ENCODE results near the gene EXOC2.

EXOC2 gene

DNA sequence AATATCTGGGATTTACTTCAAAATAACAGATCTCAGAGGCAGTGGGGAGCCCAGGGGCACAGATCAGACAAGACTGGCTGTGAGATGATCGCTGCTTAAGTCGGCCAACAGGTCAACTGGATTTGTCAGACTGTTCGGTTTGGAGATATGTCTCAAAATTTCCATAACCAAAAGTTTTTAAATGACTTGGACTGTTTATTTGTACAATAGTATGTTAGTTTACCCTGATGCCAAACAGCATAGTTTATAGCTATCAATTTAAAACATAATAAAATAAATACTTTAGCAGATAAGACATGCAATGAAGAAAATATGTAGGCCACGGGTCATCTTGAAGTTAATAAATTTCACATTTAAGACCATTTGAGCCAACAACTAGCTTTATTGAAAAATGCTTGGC lies 174.7 kb downstream of the EXOC2 start:
- no peak for DNase-seq (ENCODE audit: low read depth)

DNA sequence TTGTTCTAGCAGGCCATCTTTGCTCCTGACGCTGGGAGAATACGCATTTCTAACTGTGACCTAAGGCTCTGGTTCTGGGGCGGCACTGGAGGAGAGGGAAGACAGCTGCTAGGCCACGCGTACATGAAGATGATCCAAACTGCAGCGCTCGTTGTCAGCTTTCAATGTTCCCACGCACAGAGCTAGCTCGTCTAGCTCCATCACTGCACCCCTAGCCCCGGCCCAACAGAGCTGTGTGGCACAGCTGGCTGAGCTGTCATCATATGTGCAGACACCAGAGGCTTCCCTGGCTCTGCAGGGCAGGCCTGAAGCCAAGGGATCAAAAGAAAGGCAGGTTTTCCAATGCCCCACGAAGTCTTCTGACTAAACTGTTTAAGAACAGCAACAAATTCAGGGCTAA lies 176.7 kb downstream of the EXOC2 start:
- DNase-seq (ENCODE audit: low read depth), result no peak

- no peak for DNase-seq (ENCODE audit: low read depth)
Observed at GRCh38 chr6:515267-515666, 177.7 kb downstream of the EXOC2 start.

DNA sequence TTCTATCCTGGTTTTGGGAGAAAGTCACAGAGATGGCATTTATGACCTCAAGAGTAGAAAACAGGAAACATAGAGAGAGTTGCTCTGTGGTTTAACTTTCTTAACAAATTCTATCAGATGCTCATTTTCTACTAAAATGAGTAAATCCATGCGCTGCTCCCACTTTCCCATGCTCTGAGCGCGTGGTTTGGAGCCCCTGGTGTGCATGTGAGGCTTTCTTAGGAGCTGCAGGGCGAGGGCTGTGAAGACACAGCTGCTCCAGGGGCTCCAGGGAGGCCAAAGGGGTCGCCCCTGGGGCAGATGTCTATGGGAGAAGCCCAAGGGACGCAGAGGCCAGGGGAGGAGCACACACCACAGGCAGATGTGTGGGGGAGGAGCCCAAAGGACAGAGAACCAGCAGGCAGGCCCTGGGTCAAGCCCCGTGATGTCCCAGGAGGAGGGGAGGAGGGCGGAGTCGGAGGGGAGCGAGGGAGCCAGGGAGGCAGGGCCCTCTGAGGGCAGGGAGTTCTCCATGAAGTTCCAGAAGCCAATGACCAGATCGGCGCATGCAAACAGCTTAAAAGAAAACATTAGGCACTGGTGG lies 178.5 kb downstream of the EXOC2 start:
- DNase-seq (ENCODE audit: low read depth), result no peak

DNA sequence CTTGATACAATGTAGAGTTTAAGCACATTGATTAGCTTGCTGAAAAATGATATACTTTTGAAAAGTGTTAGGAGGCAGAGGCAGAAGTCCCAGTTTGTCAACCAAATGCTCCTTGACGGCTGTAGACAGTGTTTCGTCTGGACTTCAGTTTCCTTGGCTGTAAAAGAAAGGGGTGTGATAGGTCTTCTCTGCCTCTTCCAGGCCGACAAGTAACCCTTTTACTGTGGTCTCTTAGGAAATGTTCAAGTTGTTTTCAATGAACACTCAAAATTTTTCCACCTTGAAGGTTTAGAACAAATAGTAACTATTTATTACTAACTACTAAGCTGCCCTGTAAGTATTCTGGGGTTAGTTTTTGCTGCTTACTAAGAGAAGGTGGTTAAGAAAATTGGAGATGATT lies 179.0 kb downstream of the EXOC2 start:
- DNase-seq (ENCODE audit: low read depth), result no peak

DNA sequence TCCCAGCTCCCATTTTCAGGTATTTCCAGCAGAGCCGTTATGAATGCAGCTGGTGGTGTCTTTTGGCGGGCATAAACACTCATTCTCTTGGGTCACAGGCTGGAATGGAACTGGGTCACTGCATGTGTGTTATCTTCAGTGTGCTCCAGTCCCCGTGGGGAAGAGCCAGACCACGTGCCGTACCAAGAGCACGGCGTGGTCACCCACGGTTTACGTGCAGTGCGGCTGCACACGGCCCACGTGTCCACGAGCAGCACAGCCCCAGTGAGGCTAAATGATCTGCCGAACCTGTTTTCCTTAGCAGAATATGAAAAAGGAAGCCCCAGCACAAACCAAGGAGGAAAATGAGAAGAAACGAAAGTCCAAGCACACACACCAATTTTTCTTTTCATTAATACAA lies 179.9 kb downstream of the EXOC2 start:
- no peak for DNase-seq (ENCODE audit: low read depth)

- no peak for DNase-seq (ENCODE audit: low read depth)
Observed at GRCh38 chr6:511488-512137, 181.3 kb downstream of the EXOC2 start.

DNA sequence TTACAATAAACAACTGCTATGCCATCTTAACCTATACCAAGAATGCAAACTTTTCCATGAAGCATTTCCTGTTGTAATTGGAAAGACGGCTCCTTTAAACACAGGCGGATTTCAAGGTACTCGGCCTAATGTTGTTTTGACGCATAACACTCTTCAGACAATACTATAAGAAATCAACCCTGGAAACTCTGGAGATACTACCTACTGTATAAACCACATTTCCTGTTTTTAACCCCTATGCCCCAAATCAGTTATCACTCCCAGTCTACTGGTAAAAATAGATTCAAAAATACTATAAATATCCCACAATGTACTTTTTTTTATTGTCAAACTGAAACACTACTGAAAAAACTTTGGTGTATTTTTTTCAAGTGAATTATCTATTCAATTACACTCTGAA lies 183.3 kb downstream of the EXOC2 start:
- DNase-seq (ENCODE audit: low read depth), result no peak

- DNase-seq (ENCODE audit: low read depth), result no peak
Observed at GRCh38 chr6:508614-509013, 184.3 kb downstream of the EXOC2 start.

GRCh38 chr6:508006-508405 lies 184.9 kb downstream of the EXOC2 start:
- DNase-seq (ENCODE audit: low read depth), result no peak

DNA sequence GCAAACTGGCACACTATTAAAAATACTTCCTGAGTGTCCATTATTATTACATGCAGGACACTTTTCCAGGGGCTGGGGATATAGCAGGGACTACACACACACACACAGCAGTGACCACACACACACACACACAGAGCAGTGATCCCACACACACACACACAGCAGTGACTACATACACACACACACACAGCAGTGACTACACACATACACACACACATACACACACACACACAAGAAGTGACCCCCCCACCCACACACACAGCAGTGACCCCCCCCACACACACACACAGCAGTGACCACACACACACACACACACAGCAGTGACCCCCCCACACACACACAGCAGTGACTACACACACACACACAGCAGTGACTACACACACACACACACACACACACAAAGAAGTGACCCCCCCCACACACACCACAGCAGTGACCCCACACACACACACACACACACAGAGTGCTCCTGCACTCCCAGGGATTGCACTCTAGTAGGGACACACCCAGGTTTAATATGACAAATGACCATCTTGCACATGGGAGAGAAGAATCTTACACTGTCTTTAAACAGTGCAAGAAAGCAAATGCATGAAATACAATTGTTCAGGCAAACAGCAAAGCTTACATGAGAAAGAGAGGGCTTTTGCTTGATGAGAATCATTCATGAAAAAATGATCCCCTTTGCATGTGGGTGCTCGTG lies 185.9 kb downstream of the EXOC2 start:
- DNase-seq (ENCODE audit: low read depth), result no peak

- peak; percentile 22 for DNase-seq (ENCODE audit: low read depth)
Observed at GRCh38 chr6:506508-506907, 186.4 kb downstream of the EXOC2 start.

GRCh38 chr6:505374-505773 lies 187.6 kb downstream of the EXOC2 start:
- no peak for DNase-seq (ENCODE audit: low read depth)

DNA sequence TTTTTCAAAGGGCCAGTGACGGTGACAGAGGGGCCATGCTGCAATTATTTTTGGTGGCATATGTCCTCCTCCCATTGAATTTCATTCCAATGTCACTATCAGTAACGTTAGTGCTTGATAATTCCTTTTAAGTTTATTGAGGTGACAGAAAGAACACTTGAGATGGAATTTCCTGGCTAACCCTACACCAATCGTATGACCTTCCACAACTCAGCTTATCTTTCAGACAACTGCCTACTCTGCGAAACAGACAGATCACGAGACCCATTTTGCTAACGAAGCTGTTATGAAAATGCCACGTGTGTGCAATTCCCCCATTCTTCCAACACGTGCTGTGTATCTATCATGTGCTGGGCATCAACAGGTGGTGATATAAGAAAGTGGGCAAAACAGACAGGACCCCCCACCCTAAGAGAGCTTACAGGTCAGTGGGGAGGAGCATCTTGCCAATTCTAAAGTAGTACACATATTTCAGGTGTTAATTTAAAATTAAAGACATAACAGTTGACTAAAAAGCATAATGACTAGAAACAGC lies 188.4 kb downstream of the EXOC2 start:
- DNase-seq (ENCODE audit: low read depth), result no peak

DNA sequence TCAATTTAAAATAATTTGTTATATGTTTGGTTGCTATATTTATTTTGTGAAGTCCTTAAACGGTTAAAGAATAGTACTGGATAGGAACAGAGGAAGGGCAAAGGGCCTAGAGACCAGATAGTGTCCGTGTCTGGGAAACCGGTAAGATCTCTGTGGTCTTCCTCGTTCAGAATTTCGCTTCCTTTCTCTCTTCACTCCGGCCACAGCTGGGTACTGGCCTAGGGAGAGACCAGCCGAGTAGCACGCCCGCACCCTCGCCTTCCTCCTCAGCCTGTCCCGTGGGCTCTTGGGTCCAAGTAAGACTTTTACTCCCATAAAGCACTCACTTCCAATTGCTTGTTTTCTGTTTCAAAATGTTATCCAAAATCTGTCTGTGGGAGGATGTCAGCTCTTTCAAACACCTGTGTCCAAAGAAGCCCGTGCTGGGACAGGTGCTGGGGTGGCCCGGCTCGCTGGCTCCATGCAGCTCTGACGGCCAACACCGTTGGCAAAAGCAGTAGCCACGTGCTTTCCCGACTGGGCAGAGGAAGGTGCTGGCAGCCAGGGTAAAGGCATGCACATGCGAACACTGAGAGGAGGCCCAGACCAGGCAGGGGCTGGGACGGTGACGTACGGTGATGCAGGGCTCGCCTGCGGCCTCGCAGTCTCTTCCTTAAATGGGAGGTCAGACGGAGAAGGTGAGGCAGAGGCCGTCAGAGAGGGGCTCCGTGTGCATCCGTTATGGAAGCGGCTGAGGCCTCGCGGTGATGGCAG lies 189.2 kb downstream of the EXOC2 start:
- DNase-seq (ENCODE audit: low read depth), result no peak

DNA sequence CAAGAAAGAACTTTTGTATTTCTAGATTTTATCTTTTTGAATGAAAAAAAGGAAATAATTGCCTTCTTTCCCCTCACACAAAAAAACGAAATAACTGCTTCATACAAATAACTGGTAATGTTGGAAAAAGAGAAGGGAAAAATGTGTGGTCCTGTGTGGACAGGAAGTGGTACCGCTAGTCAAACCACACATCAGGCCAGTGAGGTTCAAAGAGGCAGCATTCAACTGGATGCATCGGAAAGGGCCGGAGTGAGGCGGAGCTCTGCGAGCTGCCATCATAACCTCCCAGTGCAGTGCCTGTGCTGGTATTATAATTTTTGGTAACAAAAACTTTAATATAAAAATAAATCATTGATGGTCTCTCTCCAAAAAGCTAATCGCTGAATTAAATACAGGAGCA lies 190.2 kb downstream of the EXOC2 start:
- no peak for DNase-seq (ENCODE audit: low read depth)

DNA sequence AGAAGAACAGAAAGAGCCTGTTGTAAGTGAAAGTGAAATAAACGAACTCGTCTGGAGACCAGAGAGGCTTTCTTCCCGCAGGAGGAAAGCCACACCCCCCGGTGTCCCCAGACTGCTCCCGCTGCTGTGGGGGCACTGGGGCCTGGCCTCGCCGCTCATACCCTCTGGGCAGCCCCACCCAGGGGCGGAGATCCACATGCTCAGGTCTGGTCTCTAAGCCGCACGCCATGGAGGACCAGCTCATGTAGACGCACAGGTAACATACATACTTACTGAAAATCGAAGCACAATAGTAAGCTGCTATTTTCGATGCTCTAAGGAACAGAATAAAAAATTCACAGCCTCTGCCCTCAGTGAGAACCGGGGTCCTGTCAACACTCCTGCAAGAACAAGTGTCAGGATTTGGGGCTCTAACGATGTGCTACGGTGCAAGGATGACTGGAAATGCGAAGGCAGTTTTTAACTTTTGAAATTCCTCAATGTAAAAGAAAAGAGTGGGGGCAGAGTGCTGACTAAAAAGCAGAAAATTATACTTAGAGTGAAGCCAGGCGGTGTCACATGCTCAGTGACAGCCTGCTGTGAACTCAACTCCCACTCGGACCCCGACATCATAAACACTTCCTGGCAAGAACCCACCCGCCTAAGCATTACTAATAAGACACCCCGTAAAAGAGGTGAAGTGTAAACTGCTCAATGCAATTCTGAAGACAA lies 190.9 kb downstream of the EXOC2 start:
- DNase-seq (ENCODE audit: low read depth), result peak; percentile 50

DNA sequence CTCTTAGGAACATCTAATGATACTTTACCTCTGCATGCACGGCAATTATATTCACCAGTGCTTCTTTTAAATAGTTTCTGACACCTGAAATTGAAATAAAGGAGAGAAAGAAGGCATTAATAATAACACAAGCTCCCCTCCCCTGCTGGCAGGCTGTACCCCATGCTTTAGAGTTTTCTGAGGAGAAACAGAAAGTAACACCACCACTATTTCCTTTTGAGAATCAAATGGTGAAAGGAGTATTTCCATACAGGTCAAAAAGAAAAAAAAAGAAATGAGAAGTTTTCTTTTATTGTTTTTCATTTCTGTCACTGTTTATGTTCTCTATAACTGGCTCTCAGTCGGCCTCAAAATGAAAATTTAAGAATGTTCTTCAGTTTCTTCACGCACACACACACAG lies 193.3 kb downstream of the EXOC2 start:
- no peak for DNase-seq (ENCODE audit: low read depth)

DNA sequence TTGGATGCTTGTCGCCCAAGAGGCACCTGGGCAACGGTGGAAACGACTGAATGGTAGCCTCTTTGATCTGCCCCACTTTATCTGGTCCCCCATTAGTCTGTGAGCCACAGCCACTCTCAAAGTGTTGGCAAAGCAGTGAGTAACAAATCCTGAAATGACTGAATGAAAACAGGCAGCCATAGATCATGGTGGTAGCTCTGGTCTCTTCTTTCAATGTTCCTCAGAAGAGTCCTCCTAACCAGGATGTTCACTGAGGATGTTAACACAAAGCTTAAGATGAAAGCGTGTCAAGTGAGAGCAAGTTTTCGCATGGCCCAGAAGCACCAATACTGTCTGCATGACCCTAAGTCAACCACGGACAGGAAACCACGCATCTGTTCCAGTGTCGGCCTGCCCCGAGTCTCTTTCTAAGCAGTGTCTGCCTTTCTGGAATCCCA lies 194.1 kb downstream of the EXOC2 start:
- DNase-seq (ENCODE audit: low read depth), result peak; percentile 34

DNA sequence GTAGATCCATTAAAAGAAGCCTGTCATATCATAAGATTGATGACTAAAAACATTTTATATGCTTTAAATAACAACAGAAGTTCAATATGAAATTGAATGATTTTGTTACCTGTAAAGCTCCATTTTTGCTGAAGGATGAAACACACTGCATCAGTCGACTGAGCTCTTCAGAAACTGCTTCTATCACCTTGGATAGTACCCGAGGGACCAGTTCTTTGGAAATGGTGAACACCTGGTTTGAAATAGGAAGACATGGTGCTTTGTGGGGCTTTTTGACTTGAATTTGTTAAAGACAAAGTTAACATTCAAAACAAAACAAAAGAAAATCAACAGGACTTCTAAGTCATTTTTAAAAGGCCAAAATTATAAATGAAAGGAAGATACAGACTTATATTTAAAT lies 195.7 kb downstream of the EXOC2 start:
- no peak for DNase-seq (ENCODE audit: low read depth)

DNA sequence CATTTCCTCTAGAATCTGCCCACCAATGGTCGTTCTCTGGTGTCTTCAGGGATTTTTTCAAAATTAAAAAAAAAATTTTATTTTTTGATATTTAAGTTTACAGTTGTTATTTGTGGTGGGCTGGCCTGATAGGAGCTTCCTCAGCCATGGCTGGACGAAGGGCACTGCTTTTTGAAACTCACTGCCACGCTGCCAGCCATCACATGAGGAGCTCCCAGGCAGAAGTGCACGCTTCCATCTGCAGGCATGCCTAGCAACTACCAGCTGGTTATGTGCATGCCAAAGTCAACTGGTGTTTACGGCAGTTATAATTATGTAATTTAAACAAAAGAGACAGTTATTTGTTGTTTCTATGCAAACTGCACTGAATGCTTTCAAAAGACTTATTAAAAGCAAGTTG lies 196.3 kb downstream of the EXOC2 start:
- DNase-seq (ENCODE audit: low read depth), result no peak

DNA sequence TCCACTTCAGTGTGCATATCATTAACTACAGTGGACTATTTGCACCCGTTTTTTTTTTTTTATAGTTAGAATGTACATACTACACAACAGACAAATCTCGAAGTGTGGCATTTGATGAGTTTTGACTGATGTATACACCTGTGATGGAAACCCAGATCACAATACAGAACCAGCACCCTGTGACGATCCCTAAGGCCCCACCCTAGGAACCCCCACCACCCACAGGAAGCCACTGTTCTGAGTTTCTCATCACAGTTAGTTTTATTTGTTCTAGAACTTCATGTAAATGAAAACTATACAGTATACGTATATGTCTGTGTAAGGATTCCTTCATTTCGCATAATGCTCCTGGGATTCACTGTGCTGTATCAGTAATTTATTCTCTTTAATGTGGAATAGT lies 198.5 kb downstream of the EXOC2 start:
- no peak for DNase-seq (ENCODE audit: low read depth)
